WI38 (cell line): ENCODE data around the gene PKNOX2.
A peak's percentile ranks its signal among the peaks of the same experiment; 100 is the strongest.

Experiments used
- H3K4me3 ChIP-seq: 2 replicates; pipeline ENCODE4 v1.5.1; 2011; ENCODE audit warnings: low read depth, mild to moderate bottlenecking, control low read depth, low read length
- CTCF ChIP-seq: IDR thresholded peaks from 2 replicates; pipeline ENCODE4 v1.5.1; 2012; ENCODE audit warnings: low read depth, mild to moderate bottlenecking, control low read depth, low read length

PKNOX2 gene

GRCh38 chr11:125141178-125141577 lies 23.4 kb upstream of the PKNOX2 start:
- TF ChIP-seq CTCF: no peak
- H3K4me3 ChIP-seq: no peak overlapping the region

GRCh38 chr11:125141686-125142535 lies 22.6 kb upstream of the PKNOX2 start:
- no peak overlapping the region for H3K4me3 ChIP-seq
- peak; percentile 97 for TF ChIP-seq CTCF

GRCh38 chr11:125146232-125146631 lies 18.3 kb upstream of the PKNOX2 start:
- TF ChIP-seq CTCF: no peak
- no peak overlapping the region for H3K4me3 ChIP-seq

GRCh38 chr11:125147280-125147679 lies 17.3 kb upstream of the PKNOX2 start:
- TF ChIP-seq CTCF: no peak
- no peak overlapping the region for H3K4me3 ChIP-seq

- no peak for TF ChIP-seq CTCF
- no peak overlapping the region for H3K4me3 ChIP-seq
Measured at GRCh38 chr11:125148011-125148410, 16.5 kb upstream of the PKNOX2 start.

- TF ChIP-seq CTCF: no peak
Measured at GRCh38 chr11:125148743-125149142, 15.8 kb upstream of the PKNOX2 start.

GRCh38 chr11:125153837-125154236 lies 10.7 kb upstream of the PKNOX2 start:
- no peak for TF ChIP-seq CTCF
- no peak overlapping the region for H3K4me3 ChIP-seq

More at GRCh38 chr11:125148743-125149142, 15.8 kb upstream of the PKNOX2 start:
- no peak overlapping the region for H3K4me3 ChIP-seq
